SU-DHL-6 (cell line): ENCODE data around the gene TAL1.

Experiments used
- H2AFZ ChIP-seq: fragments of 200-600 bp; sonication (generic); 2 replicates; pipeline ENCODE4 v1.6.1; 2014; ENCODE audit warnings: low read depth, mild to moderate bottlenecking, moderate library complexity, mixed read lengths, antibody characterized with exemption, low read length; ENCODE audit not compliant: severe bottlenecking
- H3F3A ChIP-seq: fragments of 200-600 bp; shearing (Covaris generic); 2 replicates; pipeline ENCODE4 v1.6.0; 2016; ENCODE audit warnings: antibody characterized with exemption, mild to moderate bottlenecking; ENCODE audit not compliant: insufficient read depth
- H3K27ac ChIP-seq: fragments of 200-600 bp; sonication (generic); 2 replicates; pipeline ENCODE4 v1.5.1; 2016; ENCODE audit warnings: low read depth, mild to moderate bottlenecking, low read length, moderate library complexity, mixed read lengths
- H3K27me3 ChIP-seq: fragments of 200-600 bp; sonication (generic), shearing (Covaris generic); 2 replicates; pipeline ENCODE4 v1.6.0; 2014; ENCODE audit warnings: mild to moderate bottlenecking, low read length
- H3K36me3 ChIP-seq: fragments of 200-600 bp; sonication (generic); 2 replicates; pipeline ENCODE4 v1.6.1; 2014; ENCODE audit warnings: mild to moderate bottlenecking, low read length, mixed read lengths
- H3K4me2 ChIP-seq: fragments of 300-600, 200-600 bp; shearing (Covaris generic), sonication (generic); 2 replicates; pipeline ENCODE4 v1.6.0; 2014; ENCODE audit warnings: low read length, low read depth, mild to moderate bottlenecking; ENCODE audit not compliant: poor library complexity, severe bottlenecking
- H3K4me3 ChIP-seq: fragments of 200-600 bp; sonication (generic); 2 replicates; pipeline ENCODE4 v1.5.1; 2014; ENCODE audit warnings: antibody characterized with exemption, low read length, mild to moderate bottlenecking, mixed read lengths; ENCODE audit not compliant: insufficient read depth, poor library complexity, severe bottlenecking
- H3K79me2 ChIP-seq: fragments of 200-600 bp; sonication (generic); 2 replicates; pipeline ENCODE4 v1.6.1; 2014; ENCODE audit warnings: mild to moderate bottlenecking, low read length, moderate library complexity; ENCODE audit not compliant: insufficient read depth
- H3K9ac ChIP-seq: fragments of 200-600 bp; sonication (generic); 2 replicates; pipeline ENCODE4 v1.7.0; 2014; ENCODE audit warnings: mild to moderate bottlenecking, low read length
- H3K9me2 ChIP-seq: fragments of 200-600 bp; sonication (generic); replicated peaks from 2 replicates; pipeline ENCODE4 v1.6.1; 2014; ENCODE audit warnings: low read length; ENCODE audit not compliant: insufficient read depth
- H3K9me3 ChIP-seq: fragments of 200-600 bp; sonication (generic); 2 replicates; pipeline ENCODE4 v1.6.1; 2014; ENCODE audit warnings: low read length, mixed read lengths; ENCODE audit not compliant: insufficient read depth
- H4K20me1 ChIP-seq: fragments of 200-600 bp; sonication (generic); 2 replicates; pipeline ENCODE4 v1.6.1; 2014; ENCODE audit warnings: low read depth, mild to moderate bottlenecking, antibody characterized with exemption, low read length, moderate library complexity, mixed read lengths
- EZH2phosphoT487 ChIP-seq: fragments of 200-600 bp; sonication (generic), shearing (Covaris generic); conservative IDR thresholded peaks from 2 replicates; pipeline ENCODE4 v1.6.1; 2018; ENCODE audit warnings: mild to moderate bottlenecking, antibody characterized with exemption, low read length, moderate library complexity, mixed read lengths
- TF ChIP-seq, protein P1 (sequence below): fragments of 200-600 bp; sonication (generic); IDR thresholded peaks from one replicate; pipeline ENCODE4 v1.5.1; 2017; ENCODE audit warnings: antibody characterized with exemption, mild to moderate bottlenecking, low read length, moderate library complexity; ENCODE audit not compliant: insufficient read depth, poor library complexity, severe bottlenecking

TAL1 gene

DNA sequence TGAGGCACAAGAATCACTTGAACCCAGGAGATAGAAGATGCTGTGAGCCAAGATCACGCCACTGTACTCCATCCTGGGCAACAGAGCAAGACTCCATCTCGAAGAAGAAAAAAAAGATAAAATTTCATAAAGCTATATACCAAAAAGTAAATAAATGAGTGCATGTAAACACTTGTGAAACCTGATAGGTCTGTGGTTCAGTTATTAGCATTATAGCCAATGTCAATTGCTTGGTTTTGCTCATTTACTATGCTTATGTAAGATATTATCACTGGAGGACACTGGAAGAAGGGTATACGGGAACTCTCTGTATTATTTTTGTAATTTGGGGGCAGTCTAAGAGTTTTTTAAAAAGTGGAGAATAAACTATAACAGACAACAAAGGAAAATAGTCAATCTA lies 17.7 kb upstream of the TAL1 start:
- no peaks in the 10 kb centered on the region for H3K27me3 ChIP-seq
- no peak overlapping the region for H3K4me2 ChIP-seq
- H3K9me3 ChIP-seq, result no peaks in the 10 kb centered on the region
- no peaks in the 10 kb centered on the region for H3K9me2 ChIP-seq
- 0 out of 2 replicates have a peak, but pooled peaks cover 7% of the 10 kb centered on the region for H3F3A ChIP-seq
- no peak overlapping the region for H3K4me3 ChIP-seq
- H4K20me1 ChIP-seq, result no peaks in the 10 kb centered on the region
- H2AFZ ChIP-seq, result no peak overlapping the region
- H3K79me2 ChIP-seq, result no peaks in the 10 kb centered on the region
- no peak overlapping the region for H3K27ac ChIP-seq
- no peak overlapping the region for H3K9ac ChIP-seq
- TF ChIP-seq, protein P1, sequence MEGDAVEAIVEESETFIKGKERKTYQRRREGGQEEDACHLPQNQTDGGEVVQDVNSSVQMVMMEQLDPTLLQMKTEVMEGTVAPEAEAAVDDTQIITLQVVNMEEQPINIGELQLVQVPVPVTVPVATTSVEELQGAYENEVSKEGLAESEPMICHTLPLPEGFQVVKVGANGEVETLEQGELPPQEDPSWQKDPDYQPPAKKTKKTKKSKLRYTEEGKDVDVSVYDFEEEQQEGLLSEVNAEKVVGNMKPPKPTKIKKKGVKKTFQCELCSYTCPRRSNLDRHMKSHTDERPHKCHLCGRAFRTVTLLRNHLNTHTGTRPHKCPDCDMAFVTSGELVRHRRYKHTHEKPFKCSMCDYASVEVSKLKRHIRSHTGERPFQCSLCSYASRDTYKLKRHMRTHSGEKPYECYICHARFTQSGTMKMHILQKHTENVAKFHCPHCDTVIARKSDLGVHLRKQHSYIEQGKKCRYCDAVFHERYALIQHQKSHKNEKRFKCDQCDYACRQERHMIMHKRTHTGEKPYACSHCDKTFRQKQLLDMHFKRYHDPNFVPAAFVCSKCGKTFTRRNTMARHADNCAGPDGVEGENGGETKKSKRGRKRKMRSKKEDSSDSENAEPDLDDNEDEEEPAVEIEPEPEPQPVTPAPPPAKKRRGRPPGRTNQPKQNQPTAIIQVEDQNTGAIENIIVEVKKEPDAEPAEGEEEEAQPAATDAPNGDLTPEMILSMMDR, result no peak
- no peak for TF ChIP-seq EZH2phosphoT487
- no peaks in the 10 kb centered on the region for H3K36me3 ChIP-seq

DNA sequence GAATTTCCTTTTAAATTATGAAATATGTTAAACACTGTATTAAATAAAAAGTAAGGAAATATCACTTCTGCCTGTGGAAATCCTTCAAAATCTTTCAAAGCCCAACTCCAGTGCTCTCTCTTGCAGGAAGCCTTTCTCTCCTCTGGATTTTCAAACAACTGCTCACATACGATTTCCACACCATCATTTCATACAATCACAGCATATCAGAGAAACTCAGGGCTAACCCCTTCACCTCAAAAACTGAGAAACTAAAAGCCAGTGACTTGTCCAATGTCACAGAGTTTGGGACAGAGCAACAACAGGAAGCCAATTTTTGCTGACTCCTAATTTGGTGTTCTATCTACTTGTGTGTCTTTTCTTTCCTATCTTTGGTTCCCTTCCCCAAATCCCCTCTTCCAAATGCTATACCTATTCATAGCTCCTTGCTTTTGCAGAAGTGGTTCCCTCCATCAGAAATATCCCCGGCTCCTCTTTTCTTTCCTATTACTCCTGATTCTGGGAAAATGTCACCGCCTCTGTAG lies 12.4 kb upstream of the TAL1 start:
- Histone ChIP-seq H3F3A (0 out of 2 replicates have a peak, but pooled peaks cover 7% of the 10 kb centered on the region), H3K4me2 (no peak overlapping the region), H2AFZ (no peak overlapping the region), H4K20me1 (no peaks in the 10 kb centered on the region), H3K79me2 (no peaks in the 10 kb centered on the region), H3K9ac (no peak overlapping the region), H3K9me2 (no peaks in the 10 kb centered on the region), H3K27me3 (no peaks in the 10 kb centered on the region), H3K9me3 (no peaks in the 10 kb centered on the region), H3K27ac (no peak overlapping the region), H3K36me3 (no peaks in the 10 kb centered on the region), H3K4me3 (no peak overlapping the region)
- TF ChIP-seq, protein P1, result no peak
- TF ChIP-seq EZH2phosphoT487, result no peak

GRCh38 chr1:47243910-47244309 lies 11.9 kb upstream of the TAL1 start:
- no peak overlapping the region for H3K27ac ChIP-seq
- H3K4me3 ChIP-seq, result no peak overlapping the region
- H3K9ac ChIP-seq, result no peak overlapping the region
- H3K4me2 ChIP-seq, result no peak overlapping the region
- no peak overlapping the region for H2AFZ ChIP-seq
- H3K27me3 ChIP-seq, result no peaks in the 10 kb centered on the region
- TF ChIP-seq EZH2phosphoT487, result no peak
- TF ChIP-seq, protein P1, result no peak
- 0 out of 2 replicates have a peak, but pooled peaks cover 6% of the 10 kb centered on the region for H3F3A ChIP-seq
- H4K20me1 ChIP-seq, result no peaks in the 10 kb centered on the region
- no peaks in the 10 kb centered on the region for H3K9me3 ChIP-seq
- H3K9me2 ChIP-seq, result no peaks in the 10 kb centered on the region
- H3K36me3 ChIP-seq, result no peaks in the 10 kb centered on the region
- no peaks in the 10 kb centered on the region for H3K79me2 ChIP-seq
